Neural progenitor cell (in vitro differentiated cells): ENCODE measurements around the gene DCDC1. TPM values are rescaled to one million over a fixed set of nuclear protein-coding genes. Genes with fewer than 3 reads are reported as not detected.
A peak's percentile ranks its signal among the peaks of the same experiment; 100 is the strongest.

Experiments
- DNase-seq: peaks from one replicate; pipeline ENCODE4 v3.0.0-alpha.2; 2016; ENCODE audit warnings: low spot score
- H2AFZ ChIP-seq: fragments of 200-600 bp; sonication (generic); replicated peaks from 2 replicates; pipeline ENCODE4 v1.6.1; 2016; ENCODE audit warnings: antibody characterized with exemption
- H3F3A ChIP-seq: fragments of 200-600 bp; sonication (generic); 2 replicates; pipeline ENCODE4 v1.6.1; 2016; ENCODE audit warnings: antibody characterized with exemption, low read depth
- H3K27ac ChIP-seq: fragments of 200-600 bp; sonication (generic); 2 replicates; pipeline ENCODE4 v1.5.1; 2016; ENCODE audit warnings: mild to moderate bottlenecking
- H3K27me3 ChIP-seq: fragments of 200-600 bp; sonication (generic); 2 replicates; pipeline ENCODE4 v1.6.1; 2016; ENCODE audit warnings: mild to moderate bottlenecking, moderate library complexity
- H3K36me3 ChIP-seq: fragments of 200-600 bp; sonication (generic); 2 replicates; pipeline ENCODE4 v1.5.1; 2016
- H3K4me1 ChIP-seq: fragments of 200-600 bp; sonication (generic); 2 replicates; pipeline ENCODE4 v1.6.1; 2016; ENCODE audit warnings: mixed run types
- H3K4me2 ChIP-seq: fragments of 200-600 bp; sonication (generic); 2 replicates; pipeline ENCODE4 v1.6.1; 2016
- H3K4me3 ChIP-seq: fragments of 200-600 bp; sonication (generic); 2 replicates; pipeline ENCODE4 v1.5.1; 2016
- H3K79me2 ChIP-seq: fragments of 200-600 bp; sonication (generic); 2 replicates; pipeline ENCODE4 v1.6.1; 2016; ENCODE audit warnings: low read depth
- H3K9ac ChIP-seq: fragments of 200-600 bp; sonication (generic); 2 replicates; pipeline ENCODE4 v1.6.1; 2016
- H3K9me3 ChIP-seq: fragments of 200-600 bp; sonication (generic); 2 replicates; pipeline ENCODE4 v1.5.1; 2016; ENCODE audit warnings: low read depth
- H4K20me1 ChIP-seq: fragments of 200-600 bp; sonication (generic); 2 replicates; pipeline ENCODE4 v1.6.1; 2016; ENCODE audit warnings: low read depth
- H3K27ac Mint-ChIP-seq: 3 replicates; pipeline ENCODE4 v1.8.0; 2021; ENCODE audit warnings: mixed read lengths
- H3K27me3 Mint-ChIP-seq: 2 replicates; pipeline ENCODE4 v1.8.0; 2022; ENCODE audit warnings: low read depth, mild to moderate bottlenecking, inconsistent platforms, moderate library complexity, mixed read lengths; ENCODE audit not compliant: insufficient read depth
- H3K36me3 Mint-ChIP-seq: 3 replicates; pipeline ENCODE4 v1.8.0; 2021; ENCODE audit warnings: mixed read lengths
- H3K4me1 Mint-ChIP-seq: 3 replicates; pipeline ENCODE4 v1.8.0; 2021; ENCODE audit warnings: mixed read lengths
- H3K4me3 Mint-ChIP-seq: 3 replicates; pipeline ENCODE4 v1.8.0; 2021; ENCODE audit warnings: mild to moderate bottlenecking, moderate library complexity, mixed read lengths
- H3K9me3 Mint-ChIP-seq: 3 replicates; pipeline ENCODE4 v1.8.0; 2020; ENCODE audit warnings: mixed read lengths
- EZH2 ChIP-seq: fragments of 200-600 bp; sonication (generic); IDR thresholded peaks from 2 replicates; pipeline ENCODE4 v1.6.1; 2017; ENCODE audit warnings: antibody characterized with exemption, mild to moderate bottlenecking, moderate library complexity
- EZH2phosphoT487 ChIP-seq: fragments of 200-600 bp; sonication (generic); IDR thresholded peaks from 2 replicates; pipeline ENCODE4 v1.6.1; 2017; ENCODE audit warnings: antibody characterized with exemption
- total RNA-seq: library from RNA; depleted of rRNA; stranded (reverse); fragments of >200 nt; gene quantifications from 2 replicates; pipeline ENCODE4 v1.2.3, GENCODE V29; 2015; ENCODE audit warnings: low replicate concordance
- TF ChIP-seq, protein P1 (sequence below): fragments of 200-600 bp; sonication (generic); IDR thresholded peaks from 2 replicates; pipeline ENCODE4 v1.5.1; 2017; ENCODE audit warnings: antibody characterized with exemption, mild to moderate bottlenecking

The DCDC1 gene
- total RNA-seq, 1 donor from 2014 or later: 5.0 TPM

DNA sequence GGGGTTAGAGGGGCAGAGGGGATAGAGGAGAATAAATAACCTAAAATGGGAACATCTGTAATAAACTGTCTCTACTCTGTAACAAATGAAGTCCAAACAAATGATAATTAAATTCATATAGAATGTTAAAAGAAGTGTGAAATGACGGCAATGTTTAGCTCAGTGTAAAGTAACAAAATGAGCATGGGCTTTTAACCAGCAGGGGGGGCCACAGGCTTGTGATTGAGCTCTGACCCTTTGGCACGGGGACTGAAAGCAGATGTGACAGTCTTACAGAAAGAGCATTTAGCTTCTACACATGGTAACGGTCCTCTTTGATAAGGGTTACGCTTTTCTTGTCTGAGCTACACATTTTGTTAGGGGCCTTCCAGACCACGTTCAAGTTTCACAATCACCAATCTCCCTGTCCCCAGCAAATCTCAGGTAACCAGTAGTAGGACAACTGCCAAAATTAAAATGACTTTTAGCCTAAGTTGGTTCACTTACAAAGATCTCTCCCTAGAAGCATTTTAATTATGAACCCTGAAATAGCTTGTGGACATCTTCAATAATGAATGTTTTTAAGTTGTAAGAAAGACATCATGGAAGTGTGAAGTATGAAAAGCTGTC, 262.5 kb downstream of the DCDC1 start:
- peak overlapping the region; percentile 12 for H3K4me3 Mint-ChIP-seq
- H3K27ac ChIP-seq: no peak overlapping the region
- TF ChIP-seq, protein P1, sequence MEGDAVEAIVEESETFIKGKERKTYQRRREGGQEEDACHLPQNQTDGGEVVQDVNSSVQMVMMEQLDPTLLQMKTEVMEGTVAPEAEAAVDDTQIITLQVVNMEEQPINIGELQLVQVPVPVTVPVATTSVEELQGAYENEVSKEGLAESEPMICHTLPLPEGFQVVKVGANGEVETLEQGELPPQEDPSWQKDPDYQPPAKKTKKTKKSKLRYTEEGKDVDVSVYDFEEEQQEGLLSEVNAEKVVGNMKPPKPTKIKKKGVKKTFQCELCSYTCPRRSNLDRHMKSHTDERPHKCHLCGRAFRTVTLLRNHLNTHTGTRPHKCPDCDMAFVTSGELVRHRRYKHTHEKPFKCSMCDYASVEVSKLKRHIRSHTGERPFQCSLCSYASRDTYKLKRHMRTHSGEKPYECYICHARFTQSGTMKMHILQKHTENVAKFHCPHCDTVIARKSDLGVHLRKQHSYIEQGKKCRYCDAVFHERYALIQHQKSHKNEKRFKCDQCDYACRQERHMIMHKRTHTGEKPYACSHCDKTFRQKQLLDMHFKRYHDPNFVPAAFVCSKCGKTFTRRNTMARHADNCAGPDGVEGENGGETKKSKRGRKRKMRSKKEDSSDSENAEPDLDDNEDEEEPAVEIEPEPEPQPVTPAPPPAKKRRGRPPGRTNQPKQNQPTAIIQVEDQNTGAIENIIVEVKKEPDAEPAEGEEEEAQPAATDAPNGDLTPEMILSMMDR: peak; percentile 97
- TF ChIP-seq EZH2 (no peak), EZH2phosphoT487 (peak; percentile 19)
- H3K4me3 ChIP-seq: no peak overlapping the region
- peaks cover 59% of the 10 kb centered on the region for H3K4me1 ChIP-seq
- no peaks in the 10 kb centered on the region for H3K9me3 Mint-ChIP-seq
- H3K27me3 Mint-ChIP-seq: peaks cover 3% of the 10 kb centered on the region
- H3K9ac ChIP-seq: no peak overlapping the region
- no peaks in the 10 kb centered on the region for H3K27me3 ChIP-seq
- H3K36me3 Mint-ChIP-seq: no peaks in the 10 kb centered on the region
- DNase-seq: peak; percentile 89
- peaks cover 42% of the 10 kb centered on the region for H3F3A ChIP-seq
- peak overlapping the region; percentile 47 for H3K4me2 ChIP-seq
- no peaks in the 10 kb centered on the region for H3K79me2 ChIP-seq
- no peak overlapping the region for H2AFZ ChIP-seq
- H3K36me3 ChIP-seq: no peaks in the 10 kb centered on the region
- no peaks in the 10 kb centered on the region for H4K20me1 ChIP-seq
- no peak overlapping the region for H3K27ac Mint-ChIP-seq
- H3K4me1 Mint-ChIP-seq: peaks cover 60% of the 10 kb centered on the region
- H3K9me3 ChIP-seq: no peaks in the 10 kb centered on the region

DNA sequence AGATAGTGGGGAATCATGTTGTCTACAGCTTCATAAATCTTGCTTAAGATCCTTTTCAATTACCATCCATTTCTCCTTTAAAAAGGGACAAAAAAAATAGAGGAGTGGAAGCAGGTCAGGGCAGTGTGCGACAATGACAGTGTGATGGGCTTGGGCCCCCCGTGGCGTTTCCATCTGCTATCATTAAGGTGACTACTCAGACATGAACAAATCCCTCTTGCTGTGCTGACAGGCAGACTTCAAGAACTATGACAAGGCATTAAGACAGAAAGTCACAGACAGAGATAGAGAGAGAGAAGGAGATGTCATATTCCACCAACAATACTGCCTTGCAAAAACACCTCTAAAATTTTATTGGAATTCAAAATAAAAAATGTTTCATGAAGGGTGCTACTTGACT, 263.2 kb downstream of the DCDC1 start:
- Histone ChIP-seq H3K4me1 (peaks cover 56% of the 10 kb centered on the region), H3K4me2 (peak overlapping the region; percentile 47)
- H3K4me3 Mint-ChIP-seq: peak overlapping the region; percentile 6

DNA sequence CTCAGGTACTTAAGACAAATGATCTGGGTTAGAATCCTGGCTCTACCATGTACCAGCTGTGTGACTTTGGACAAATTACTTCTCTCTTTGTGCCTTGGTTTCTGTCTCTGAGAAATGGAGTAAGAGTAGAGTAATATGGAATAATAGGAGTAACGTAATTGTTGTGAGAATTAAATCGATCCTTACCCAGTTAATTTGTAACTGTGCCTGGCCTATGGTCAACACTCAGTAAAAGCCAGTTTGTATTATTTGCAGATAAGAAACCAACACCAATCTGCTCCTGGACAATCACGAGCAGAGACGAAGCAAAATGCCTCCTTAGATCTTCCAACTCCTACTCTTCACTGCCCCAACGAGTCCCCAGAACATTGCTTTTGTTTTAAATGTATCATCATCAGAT, 266.7 kb downstream of the DCDC1 start:
- Mint-ChIP-seq H3K9me3 (no peaks in the 10 kb centered on the region), H3K36me3 (peaks cover 2% of the 10 kb centered on the region), H3K4me3 (no peak overlapping the region), H3K27me3 (no peaks in the 10 kb centered on the region), H3K27ac (no peak overlapping the region), H3K4me1 (peaks cover 24% of the 10 kb centered on the region)
- no peaks in the 10 kb centered on the region for H3K9me3 ChIP-seq
- H4K20me1 ChIP-seq: no peaks in the 10 kb centered on the region
- H3K79me2 ChIP-seq: no peaks in the 10 kb centered on the region
- H2AFZ ChIP-seq: no peak overlapping the region
- no peak overlapping the region for H3K4me3 ChIP-seq
- peaks cover 22% of the 10 kb centered on the region for H3K4me1 ChIP-seq
- no peaks in the 10 kb centered on the region for H3K27me3 ChIP-seq
- peaks cover 21% of the 10 kb centered on the region for H3F3A ChIP-seq
- no peak overlapping the region for H3K4me2 ChIP-seq
- H3K27ac ChIP-seq: no peak overlapping the region
- no peak overlapping the region for H3K9ac ChIP-seq
- no peak for DNase-seq
- no peak for TF ChIP-seq EZH2phosphoT487
- TF ChIP-seq EZH2: no peak
- TF ChIP-seq, protein P1: no peak
- no peaks in the 10 kb centered on the region for H3K36me3 ChIP-seq

More for the DNA sequence above, 263.2 kb downstream of the DCDC1 start:
- DNase-seq: peak; percentile 79
- H3K9me3 Mint-ChIP-seq: no peaks in the 10 kb centered on the region
- no peak overlapping the region for H2AFZ ChIP-seq
- H3K27ac ChIP-seq: no peak overlapping the region
- H3K9me3 ChIP-seq: no peaks in the 10 kb centered on the region
- H3K27me3 ChIP-seq: no peaks in the 10 kb centered on the region
- no peak overlapping the region for H3K27ac Mint-ChIP-seq
- peaks cover 3% of the 10 kb centered on the region for H3K27me3 Mint-ChIP-seq
- no peaks in the 10 kb centered on the region for H3K36me3 ChIP-seq
- no peaks in the 10 kb centered on the region for H3K36me3 Mint-ChIP-seq
- H3K79me2 ChIP-seq: no peaks in the 10 kb centered on the region
- TF ChIP-seq EZH2 (no peak), EZH2phosphoT487 (no peak)
- TF ChIP-seq, protein P1: no peak
- no peak overlapping the region for H3K9ac ChIP-seq
- peaks cover 54% of the 10 kb centered on the region for H3K4me1 Mint-ChIP-seq
- H4K20me1 ChIP-seq: no peaks in the 10 kb centered on the region
- H3F3A ChIP-seq: peaks cover 42% of the 10 kb centered on the region
- no peak overlapping the region for H3K4me3 ChIP-seq
